Smooth muscle cell (in vitro differentiated cells): Measurements from ENCODE around the gene HDGFL2. TPM values are rescaled to one million over a fixed set of nuclear protein-coding genes. Genes with fewer than 3 reads are reported as not detected.

Experiments used
- DNase-seq: peaks from one replicate; lab custom pipeline; 2025; ENCODE audit not compliant: unreplicated experiment; lab: John Stamatoyannopoulos, UW
- H2AFZ ChIP-seq: fragments of 200-600 bp; sonication (generic); 2 replicates; pipeline ENCODE4 v1.6.0; 2016; ENCODE audit warnings: antibody characterized with exemption, low read depth, mild to moderate bottlenecking
- H3F3A ChIP-seq: fragments of 200-600 bp; sonication (generic); 2 replicates; pipeline ENCODE4 v1.6.0; 2017; ENCODE audit warnings: antibody characterized with exemption, low read depth
- H3K27ac ChIP-seq: fragments of 200-600 bp; sonication (generic); 2 replicates; pipeline ENCODE4 v1.5.1; 2016; ENCODE audit warnings: low read depth, mild to moderate bottlenecking
- H3K27me3 ChIP-seq: fragments of 200-600 bp; sonication (generic); 2 replicates; pipeline ENCODE4 v1.6.1; 2016; ENCODE audit warnings: low read depth, mild to moderate bottlenecking
- H3K36me3 ChIP-seq: fragments of 200-600 bp; sonication (generic); 2 replicates; pipeline ENCODE4 v1.5.1; 2016; ENCODE audit warnings: low read depth
- H3K4me1 ChIP-seq: fragments of 200-600 bp; sonication (generic); 2 replicates; pipeline ENCODE4 v1.5.1; 2016; ENCODE audit warnings: low read depth
- H3K4me2 ChIP-seq: fragments of 200-600 bp; sonication (generic); 2 replicates; pipeline ENCODE4 v1.6.0; 2016; ENCODE audit warnings: mild to moderate bottlenecking
- H3K4me3 ChIP-seq: fragments of 200-600 bp; sonication (generic); 2 replicates; pipeline ENCODE4 v1.5.1; 2016; ENCODE audit warnings: mild to moderate bottlenecking
- H3K79me2 ChIP-seq: fragments of 200-600 bp; sonication (generic); 2 replicates; pipeline ENCODE4 v1.6.0; 2016; ENCODE audit warnings: low read depth, mild to moderate bottlenecking
- H3K9ac ChIP-seq: fragments of 200-600 bp; sonication (generic); 2 replicates; pipeline ENCODE4 v1.6.0; 2016; ENCODE audit warnings: low read depth
- H3K9me3 ChIP-seq: fragments of 200-600 bp; sonication (generic); replicated peaks from 2 replicates; pipeline ENCODE4 v1.5.1; 2016; ENCODE audit warnings: low read depth
- H4K20me1 ChIP-seq: fragments of 200-600 bp; sonication (generic); 2 replicates; pipeline ENCODE4 v1.6.0; 2016; ENCODE audit warnings: low read depth
- CTCF ChIP-seq: fragments of 200-600 bp; sonication (generic); IDR thresholded peaks from 2 replicates; pipeline ENCODE4 v1.5.1; 2017; ENCODE audit warnings: borderline replicate concordance, mild to moderate bottlenecking, antibody characterized with exemption; ENCODE audit not compliant: insufficient read depth, poor library complexity, severe bottlenecking
- WGBS: methylation state at CpG from one replicate; pipeline ENCODE4 v1.1.7; 2016; ENCODE audit warnings: low lambda C conversion rate; 5-methylcytosine and 5-hydroxymethylcytosine counted together
- polyA plus RNA-seq: library from polyadenylated mRNA; unstranded; fragments of >200 nt; fragmentation: Nextera tagmentation; extraction: Ambion mirVana; gene quantifications from 2 replicates; pipeline ENCODE4 v1.2.1, GENCODE V29; 2016
- total RNA-seq: library from RNA; depleted of rRNA; stranded (reverse); fragments of >200 nt; gene quantifications from 2 replicates; pipeline ENCODE4 v1.2.3, GENCODE V29; 2014

Gene HDGFL2
- total and polyA plus RNA-seq, 2 experiments from 2014 or later, result 27.9 to 94.1 TPM

DNA sequence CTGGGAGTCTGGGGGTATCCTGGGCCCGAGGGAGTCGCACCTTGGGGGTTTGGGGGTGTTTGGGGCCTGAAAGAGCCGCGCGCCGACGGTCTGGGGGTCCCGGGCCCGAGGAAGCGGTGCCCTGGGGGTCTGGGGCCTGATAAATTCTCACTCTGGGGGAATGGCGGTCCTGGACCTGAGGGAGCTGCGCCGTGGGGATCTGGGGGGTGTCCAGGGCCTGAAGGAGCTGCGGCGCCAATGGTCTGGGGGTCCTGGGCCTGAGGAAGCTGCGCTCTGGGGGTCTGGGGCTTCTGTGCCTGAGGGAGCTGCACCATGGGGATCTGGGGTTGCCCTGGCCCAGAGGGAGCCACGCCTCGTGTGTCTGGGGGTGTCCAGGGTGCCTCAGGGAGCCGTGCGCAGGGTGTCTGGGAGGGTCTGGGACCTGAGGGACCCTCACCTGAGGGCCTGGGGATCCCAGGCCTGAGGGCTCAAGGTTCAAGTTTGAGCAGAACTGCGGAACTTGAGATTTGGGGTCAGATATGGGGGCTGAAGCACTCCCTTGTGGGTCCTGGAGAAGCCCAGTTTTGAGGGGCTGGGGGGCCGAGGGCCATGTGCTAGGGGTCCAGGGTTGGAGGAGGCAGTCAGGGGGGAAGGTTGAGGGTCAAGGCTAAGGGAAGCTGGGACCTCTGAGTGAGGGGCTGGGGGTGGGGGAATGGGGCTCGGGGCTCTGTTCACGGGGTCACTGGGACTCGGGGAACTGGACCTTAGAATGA lies 1.1 kb downstream of the HDGFL2 start:
- Histone ChIP-seq H4K20me1 (peaks cover 24% of the 10 kb centered on the region), H3K4me3 (peak overlapping the region; percentile 87), H3K9me3 (no peaks in the 10 kb centered on the region), H3K27ac (peak overlapping the region; percentile 51), H3K9ac (peak overlapping the region; percentile 91), H3F3A (peaks cover 4% of the 10 kb centered on the region), H3K4me1 (peaks cover 19% of the 10 kb centered on the region), H3K79me2 (peaks cover 41% of the 10 kb centered on the region), H2AFZ (no peak overlapping the region), H3K4me2 (peak overlapping the region; percentile 99), H3K36me3 (no peaks in the 10 kb centered on the region), H3K27me3 (no peaks in the 10 kb centered on the region)
- DNase-seq, result no peak
- no peak for TF ChIP-seq CTCF
- 26% methylated on average over 15 of the region's 25 CpGs for WGBS

DNA sequence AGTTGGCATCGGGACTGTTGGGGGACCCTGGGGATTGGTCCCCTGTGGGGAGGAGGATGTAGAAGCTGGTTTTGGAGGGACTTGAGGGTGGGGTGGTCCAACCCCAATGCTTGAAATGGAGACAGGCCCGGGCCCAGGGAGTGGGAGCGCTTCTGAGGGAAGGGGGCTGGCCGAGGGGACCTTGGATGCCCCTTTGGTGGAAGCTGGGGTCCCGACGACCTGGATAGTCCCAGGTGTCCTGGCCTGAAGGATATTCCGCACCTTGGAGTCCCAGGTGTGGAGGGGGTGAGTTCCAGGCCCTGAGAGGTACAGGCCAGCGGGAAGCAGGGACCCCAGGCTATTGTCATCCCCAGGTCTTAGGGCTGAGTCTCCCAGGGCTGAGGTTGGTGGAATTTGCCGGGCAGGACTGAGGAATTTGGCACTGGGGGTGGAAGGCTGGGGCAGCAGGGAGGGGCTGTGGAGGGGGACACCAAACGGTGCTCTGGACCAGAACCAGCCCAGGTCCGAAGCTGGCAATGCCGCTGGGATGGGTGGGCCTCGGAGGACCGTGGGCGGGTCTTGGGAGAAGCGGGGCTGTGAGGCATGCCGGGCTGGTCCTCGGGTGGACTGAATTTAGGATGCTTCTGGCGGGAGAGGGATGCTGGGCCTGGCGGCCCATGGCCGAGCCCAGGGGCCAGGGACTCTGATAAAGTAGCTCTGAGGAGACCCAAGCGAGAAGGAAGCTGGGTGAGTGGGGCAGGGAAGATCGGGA lies 1.8 kb downstream of the HDGFL2 start:
- Histone ChIP-seq H3K4me3 (peak overlapping the region; percentile 87), H3K79me2 (peaks cover 42% of the 10 kb centered on the region), H3K27me3 (no peaks in the 10 kb centered on the region), H4K20me1 (peaks cover 31% of the 10 kb centered on the region), H2AFZ (peak overlapping the region; percentile 49), H3K4me2 (peak overlapping the region; percentile 99), H3F3A (peaks cover 4% of the 10 kb centered on the region), H3K4me1 (peaks cover 19% of the 10 kb centered on the region), H3K27ac (peak overlapping the region; percentile 18), H3K9me3 (no peaks in the 10 kb centered on the region), H3K9ac (peak overlapping the region; percentile 91), H3K36me3 (no peaks in the 10 kb centered on the region)
- 20% methylated on average over 18 of the region's 23 CpGs for WGBS
- DNase-seq, result no peak
- TF ChIP-seq CTCF, result no peak

- peaks cover 44% of the 10 kb centered on the region for H3K79me2 ChIP-seq
- peaks cover 19% of the 10 kb centered on the region for H3K4me1 ChIP-seq
- peak; percentile 15 for DNase-seq
- no peak for TF ChIP-seq CTCF
- no peaks in the 10 kb centered on the region for H3K9me3 ChIP-seq
- 27% methylated on average over 12 of the region's 13 CpGs for WGBS
- H3K9ac ChIP-seq, result peak overlapping the region; percentile 91
- H3K36me3 ChIP-seq, result no peaks in the 10 kb centered on the region
- peak overlapping the region; percentile 49 for H2AFZ ChIP-seq
- H3K4me2 ChIP-seq, result peak overlapping the region; percentile 99
- peak overlapping the region; percentile 87 for H3K4me3 ChIP-seq
- peaks cover 33% of the 10 kb centered on the region for H4K20me1 ChIP-seq
- H3K27me3 ChIP-seq, result no peaks in the 10 kb centered on the region
- peak overlapping the region; percentile 18 for H3K27ac ChIP-seq
- peaks cover 4% of the 10 kb centered on the region for H3F3A ChIP-seq
Measured at GRCh38 chr19:4474514-4475022, 2.5 kb downstream of the HDGFL2 start.
